Stimulated activated CD8-positive, alpha-beta memory T cell treated with anti-CD3 and anti-CD28 coated beads, Interleukin-4, amount 100 ng/mL, for 4 hours (primary cell): ENCODE results near the gene EML6.

ENCODE experiments used
- DNase-seq, 2 donors: peaks; one replicate each; pipeline ENCODE4 v3.0.0-alpha.2; 2020; ENCODE audit warnings: low read depth in 2 of 2, low spot score in 1 of 2

The EML6 gene

GRCh38 chr2:54963476-54963875, 240.0 kb downstream of the EML6 start:
- DNase-seq: no peak

DNA sequence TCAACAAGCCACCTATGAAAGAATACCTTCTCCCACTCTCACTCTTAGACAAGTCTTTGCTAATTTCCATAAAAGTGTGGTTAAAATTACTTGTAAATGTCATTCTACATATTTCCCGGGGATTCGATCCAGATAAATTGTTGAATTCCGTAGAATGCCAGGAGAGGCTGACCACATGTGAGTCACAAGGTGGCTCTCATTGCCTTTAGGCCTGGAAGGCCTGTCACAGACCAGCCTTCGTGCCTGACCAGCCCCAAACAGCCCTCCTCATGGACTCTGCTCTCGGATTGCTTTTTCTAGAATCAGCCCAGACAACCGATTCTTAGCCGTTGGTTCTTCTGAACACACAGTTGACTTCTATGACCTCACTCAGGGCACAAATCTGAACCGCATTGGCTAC, 240.8 kb downstream of the EML6 start:
- no peak for DNase-seq

DNA sequence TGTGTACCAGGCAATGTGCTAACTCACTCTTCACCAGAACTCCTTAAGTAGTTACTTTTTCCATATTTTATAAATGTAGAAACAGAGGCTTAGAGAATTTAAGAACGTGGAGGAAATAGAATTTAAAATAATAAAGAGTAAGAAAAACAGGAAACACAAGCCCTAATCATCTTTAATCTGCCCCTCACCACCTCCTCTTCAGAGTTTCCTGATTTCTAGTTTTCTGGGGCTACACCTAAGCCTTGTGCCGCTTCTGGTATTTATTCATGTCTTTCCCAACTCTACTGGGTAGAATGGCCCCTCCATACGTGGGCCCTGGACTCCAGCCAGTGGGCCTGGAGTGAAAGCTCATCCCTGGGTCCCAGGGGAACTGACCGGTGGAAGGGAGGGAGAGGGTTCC, 241.4 kb downstream of the EML6 start:
- no peak for DNase-seq

- no peak for DNase-seq
Observed at GRCh38 chr2:54965425-54965824, 242.0 kb downstream of the EML6 start.

GRCh38 chr2:54966165-54966832, 242.8 kb downstream of the EML6 start:
- no peak for DNase-seq

- no peak for DNase-seq
Observed at GRCh38 chr2:54966837-54967236, 243.4 kb downstream of the EML6 start.

DNA sequence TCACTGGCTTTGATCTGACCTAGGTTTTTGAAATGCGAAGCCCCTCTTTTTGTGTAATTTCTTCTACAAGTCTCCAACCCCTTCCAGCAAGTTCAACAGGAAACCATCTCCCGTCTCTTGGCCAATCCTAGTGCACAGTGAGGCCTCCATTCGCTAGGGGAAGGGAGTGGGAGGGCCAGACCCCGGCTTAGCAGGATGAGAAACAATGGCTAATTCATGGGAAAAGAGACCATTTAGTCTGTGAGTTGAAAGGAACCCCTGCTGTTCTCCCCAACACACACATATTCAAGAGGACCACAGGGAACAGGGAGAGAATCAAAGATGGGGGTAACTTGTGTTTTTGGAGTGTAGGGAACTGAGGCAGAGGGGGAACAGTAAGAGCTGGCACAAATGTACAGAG, 243.8 kb downstream of the EML6 start:
- DNase-seq: no peak

GRCh38 chr2:54967759-54968365, 244.4 kb downstream of the EML6 start:
- DNase-seq: no peak

GRCh38 chr2:54968561-54969218, 245.2 kb downstream of the EML6 start:
- DNase-seq: no peak

DNA sequence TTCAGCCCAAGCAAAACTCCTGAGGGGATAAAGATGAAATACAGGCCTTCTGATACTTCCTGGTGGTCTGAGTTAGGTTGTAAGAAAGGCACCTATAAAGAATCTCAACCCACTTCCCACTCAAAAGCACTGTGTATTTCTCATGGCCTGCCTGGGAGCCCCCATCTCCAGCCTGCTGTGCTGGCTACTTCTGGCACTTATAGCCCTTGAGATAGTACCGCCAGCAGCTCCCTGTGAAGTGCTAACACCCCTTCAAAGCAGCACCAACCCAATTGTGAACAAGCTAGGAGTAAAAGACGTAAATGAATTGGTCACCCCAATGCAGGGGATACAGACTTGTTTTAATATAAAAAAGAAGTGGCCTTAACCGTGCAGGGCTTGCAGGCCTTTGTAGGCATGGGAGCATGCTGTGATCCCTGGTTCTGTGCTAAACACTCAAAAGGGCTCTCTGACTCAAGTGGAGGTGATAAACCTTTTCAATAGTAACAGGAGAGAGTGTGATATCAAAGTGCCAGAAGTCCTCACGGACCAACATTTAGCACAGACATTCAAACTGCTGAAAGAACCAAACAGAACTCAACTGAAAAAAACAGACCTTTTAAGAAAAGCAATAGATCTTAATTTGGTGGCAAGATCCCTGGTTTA, 246.0 kb downstream of the EML6 start:
- DNase-seq: no peak

GRCh38 chr2:54969940-54970338, 246.5 kb downstream of the EML6 start:
- no peak for DNase-seq

GRCh38 chr2:54975175-54975574, 251.7 kb downstream of the EML6 start:
- DNase-seq: no peak

DNA sequence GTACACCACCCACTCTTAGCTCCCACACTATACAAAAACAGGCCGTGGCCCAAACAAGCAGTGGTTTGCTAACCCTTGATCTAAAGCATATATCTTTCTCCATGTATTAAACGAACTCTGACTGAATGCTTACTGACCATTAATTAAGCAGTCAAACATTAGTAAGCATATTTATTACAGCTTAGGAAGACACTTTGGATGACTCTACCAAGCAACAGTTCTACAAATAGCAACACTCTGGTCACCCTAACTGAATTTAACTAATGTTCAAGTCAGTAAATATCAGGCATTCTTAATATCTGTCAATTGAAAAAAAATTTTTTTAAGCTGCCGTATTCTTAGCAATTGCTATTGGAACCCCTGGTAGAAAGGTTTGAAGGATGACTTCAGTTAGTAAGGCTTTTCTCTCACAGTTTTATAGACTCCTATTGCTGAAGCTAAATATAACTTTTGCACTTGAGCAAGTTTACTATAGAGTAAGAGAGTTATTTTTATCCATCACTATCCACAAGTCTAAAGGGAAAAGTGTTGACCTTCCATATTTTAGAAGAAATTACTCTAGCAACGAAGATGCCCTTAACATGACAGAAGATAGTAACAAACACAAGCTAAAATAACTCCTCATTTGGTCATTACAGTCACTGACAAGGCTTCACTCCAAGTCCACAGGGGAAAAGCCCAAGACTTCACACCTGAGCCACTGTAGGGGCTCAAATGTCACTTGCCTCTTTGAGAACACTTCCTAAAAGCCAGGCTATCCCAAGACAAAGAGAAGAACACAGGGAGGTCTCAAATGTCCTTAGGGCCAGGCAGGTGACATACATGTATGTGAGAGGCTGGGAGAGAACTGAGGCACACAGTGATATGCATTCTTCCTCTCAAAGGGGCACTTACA, 252.4 kb downstream of the EML6 start:
- no peak for DNase-seq

GRCh38 chr2:54977149-54977548, 253.7 kb downstream of the EML6 start:
- DNase-seq: no peak

DNA sequence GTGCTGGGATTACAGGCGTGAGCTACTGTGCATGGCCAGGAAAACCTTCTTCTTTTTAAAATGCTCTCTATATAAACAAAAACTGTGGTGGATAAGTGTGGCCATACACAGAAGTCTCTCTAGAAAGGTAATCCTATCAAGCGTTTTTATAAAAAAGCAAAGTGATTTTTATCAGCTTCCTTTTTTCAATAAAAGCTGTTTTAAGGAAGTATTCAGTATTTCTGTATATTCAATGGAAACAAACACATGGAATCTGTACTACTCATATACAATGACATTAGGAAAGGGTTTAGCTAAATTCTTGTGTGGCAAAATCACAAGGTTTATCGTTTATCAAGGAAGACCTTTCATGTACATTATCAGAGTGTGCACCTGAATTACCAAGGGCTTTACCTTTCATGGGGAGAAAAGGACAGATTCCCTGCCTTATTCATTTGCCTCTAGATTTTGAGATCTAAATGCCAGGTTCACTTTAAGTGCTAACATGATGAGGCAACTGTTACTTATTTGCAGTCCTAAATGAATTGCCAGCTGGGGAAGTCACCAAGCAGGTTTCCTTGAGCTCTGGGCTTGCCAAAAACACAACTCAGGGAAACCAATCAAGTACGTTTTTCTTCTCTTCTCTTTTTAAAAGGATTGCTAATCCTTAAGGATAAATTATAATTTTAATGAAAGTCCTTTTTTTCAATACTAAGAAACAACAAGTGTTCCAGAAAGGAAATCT, 256.0 kb downstream of the EML6 start:
- DNase-seq: no peak

DNA sequence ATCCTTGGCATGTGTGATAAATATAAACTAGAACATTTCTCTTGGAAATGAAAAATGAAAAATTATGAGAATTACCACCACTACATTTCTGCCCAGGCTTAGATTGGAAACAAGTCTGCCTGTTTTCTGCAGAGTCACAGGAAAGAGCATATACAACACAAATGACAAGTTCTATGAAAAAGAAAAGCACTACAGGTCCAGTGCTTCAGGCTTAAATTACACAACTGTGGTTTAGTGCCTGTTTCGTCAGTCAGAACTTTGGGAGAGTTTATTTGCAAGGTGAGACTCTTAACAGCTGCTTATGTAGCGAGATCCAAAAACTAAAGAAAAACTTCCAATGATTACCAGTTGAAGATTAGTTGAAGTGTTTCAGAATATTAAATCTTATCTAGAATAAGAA, 257.9 kb downstream of the EML6 start:
- DNase-seq: no peak

DNA sequence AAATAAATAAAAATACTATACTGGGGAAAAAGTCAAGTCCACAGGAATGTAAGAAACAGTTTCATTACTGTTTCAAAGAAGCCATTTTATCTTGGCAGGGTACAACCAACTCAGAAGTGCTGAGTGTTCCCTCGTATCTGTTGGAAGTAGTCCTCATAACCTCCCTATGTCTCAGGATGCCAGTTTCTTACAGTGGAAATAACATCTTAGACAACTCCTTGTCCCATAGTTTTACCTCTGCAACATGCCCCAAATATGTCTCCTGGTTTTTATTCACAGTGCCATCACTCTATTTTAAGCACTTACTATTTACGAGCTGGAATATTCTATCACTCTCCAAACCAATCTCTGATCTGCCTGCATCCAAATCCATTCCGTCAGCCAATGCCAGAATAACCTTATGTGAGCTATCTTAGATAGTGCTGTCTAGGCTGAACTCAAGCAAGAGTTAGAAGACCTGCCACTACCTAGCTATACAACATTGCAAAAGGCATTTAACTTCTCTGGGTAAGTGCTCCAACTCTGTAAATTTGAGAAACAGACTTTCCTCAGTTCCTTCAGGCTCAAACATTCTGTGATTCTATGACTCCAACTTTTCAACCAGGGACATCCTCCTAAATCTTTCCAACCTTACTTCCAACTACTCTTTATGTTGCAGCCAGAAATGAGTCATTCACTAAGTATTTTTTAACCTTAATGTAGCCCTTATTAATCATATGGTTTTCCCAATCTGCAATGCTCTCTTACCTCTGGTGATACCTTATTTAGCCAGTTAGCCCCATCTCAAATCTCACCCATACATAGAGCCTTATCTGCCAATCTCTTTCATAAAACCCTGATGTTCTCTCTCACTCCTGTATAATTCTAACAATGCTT, 260.1 kb downstream of the EML6 start:
- DNase-seq: no peak

GRCh38 chr2:54984476-54984875, 261.0 kb downstream of the EML6 start:
- DNase-seq: no peak

GRCh38 chr2:54986264-54986663, 262.8 kb downstream of the EML6 start:
- no peak for DNase-seq

DNA sequence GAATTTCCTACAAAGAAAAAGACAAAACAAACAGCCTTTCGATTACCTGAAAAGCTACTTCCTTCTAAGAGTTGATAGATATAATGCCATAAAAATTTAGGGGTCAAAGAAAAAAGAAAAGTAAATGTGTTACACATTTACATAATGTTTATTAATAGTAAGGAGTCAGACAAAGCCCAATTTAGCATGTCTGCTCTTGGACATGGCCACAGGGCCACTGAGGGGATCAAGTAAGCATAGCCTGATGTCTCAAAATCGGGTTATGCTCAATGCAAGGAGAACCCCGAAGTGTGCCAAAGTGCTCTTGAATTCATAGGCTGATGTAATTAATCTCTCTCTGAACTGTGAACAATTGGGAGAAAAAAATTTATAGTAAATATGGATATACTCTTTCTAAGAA, 265.1 kb downstream of the EML6 start:
- no peak for DNase-seq
